K562 (cell line): ENCODE measurements around the gene PBX1. TPM values are rescaled to one million over a fixed set of nuclear protein-coding genes. Genes with fewer than 3 reads are reported as not detected.

Source experiments
- ATAC-seq: fragments of 200-7000 bp; cut with Tn5 transposase; 3 replicates; pipeline ENCODE4 v1.9.1; 2020; ENCODE audit warnings: moderate library complexity
- BruUV-seq: library from RNA; stranded (reverse); fragments of 400-500 nt; replicated peaks from 2 replicates; lab custom pipeline; 2021; lab: Mats Ljungman, UMichigan
- CTCF ChIA-PET: fragments of 300-600 bp; formaldehyde crosslinking; extraction: SDS; loops from one replicate; lab custom pipeline; 2021; ENCODE audit warnings: low intra/inter-chr PET ratio; lab: Yijun Ruan, JAX
- POLR2A ChIA-PET: fragments of 300-600, 350-650 bp; sonication (Branson Sonifier 250); formaldehyde crosslinking; extraction: SDS; loops from one replicate; lab custom pipeline; 2021; ENCODE audit warnings: antibody characterized with exemption, inconsistent platforms; lab: Yijun Ruan, JAX
- DNase-seq, 4 experiments: peaks; one replicate each; pipeline versions ENCODE4 v3.0.0 to v3.0.0-alpha.2; 2011 to 2018; ENCODE audit warnings: low spot score in 3 of 4, mixed read lengths in 3 of 4; ENCODE audit errors: extremely low read depth in 1 of 4
- FAIRE-seq: peaks from 2 replicates; lab custom pipeline; 2011; peaks lifted over from hg19 to GRCh38; lab: Jason Lieb, UNC
- H2AFZ ChIP-seq: 2 replicates; pipeline ENCODE4 v1.6.0; 2011; ENCODE audit warnings: low read depth, low read length, control low read depth, inconsistent platforms
- H3K27ac ChIP-seq: fragments of 200-600 bp; 3 replicates; pipeline ENCODE4 v1.8.0; 2011; ENCODE audit warnings: low read depth, mild to moderate bottlenecking, control low read depth, inconsistent platforms, low read length, moderate library complexity, mixed read lengths; ENCODE audit errors: extremely low read depth
- H3K27me3 ChIP-seq, 2 experiments: fragments of 300-600 bp in 1 of 2; 2 replicates in 1 of 2; 3 replicates in 1 of 2; pipeline versions ENCODE4 v1.6.0 to v1.8.0; 2011; ENCODE audit warnings: inconsistent platforms in 2 of 2, low read length in 2 of 2, mild to moderate bottlenecking in 1 of 2, mixed read lengths in 1 of 2, moderate library complexity in 1 of 2; ENCODE audit not compliant: control insufficient read depth in 2 of 2, insufficient read depth in 2 of 2
- H3K36me3 ChIP-seq: fragments of 300-600 bp; 3 replicates; pipeline ENCODE4 v1.8.0; 2011; ENCODE audit warnings: mild to moderate bottlenecking, low read length, inconsistent platforms; ENCODE audit not compliant: control insufficient read depth, insufficient read depth
- H3K4me1 ChIP-seq, 2 experiments: fragments of 200-600 bp in 1 of 2; replicated peaks in 1 of 2; 2 replicates in 1 of 2; 3 replicates in 1 of 2; pipeline versions ENCODE4 v1.5.1 to v1.8.0; 2011; ENCODE audit warnings: inconsistent platforms in 2 of 2, low read length in 2 of 2, mild to moderate bottlenecking in 1 of 2, mixed read lengths in 1 of 2, moderate library complexity in 1 of 2; ENCODE audit not compliant: control insufficient read depth in 2 of 2, insufficient read depth in 2 of 2
- H3K4me2 ChIP-seq: 2 replicates; pipeline ENCODE4 v1.6.1; 2011; ENCODE audit warnings: low read length, control low read depth, inconsistent platforms, mixed read lengths; ENCODE audit not compliant: insufficient read depth
- H3K4me3 ChIP-seq: fragments of 200-600 bp; sonication (generic), shearing (Covaris generic); 2 replicates; pipeline ENCODE4 v1.5.1; 2016; ENCODE audit warnings: control low read depth, inconsistent platforms
- H3K79me2 ChIP-seq: fragments of 200-600 bp; 3 replicates; pipeline ENCODE4 v1.8.0; 2011; ENCODE audit warnings: low read length, inconsistent platforms; ENCODE audit not compliant: control insufficient read depth, insufficient read depth
- H3K9ac ChIP-seq, 2 experiments: 2 replicates each; pipeline versions ENCODE4 v1.6.0 to v1.6.1; 2011; ENCODE audit warnings: low read depth in 2 of 2, low read length in 2 of 2, control low read depth in 1 of 2, inconsistent platforms in 1 of 2, mild to moderate bottlenecking in 1 of 2, mixed read lengths in 1 of 2; ENCODE audit not compliant: insufficient read depth in 1 of 2
- H3K9me1 ChIP-seq: one replicate; pipeline ENCODE4 v1.6.0; 2011; ENCODE audit warnings: inconsistent platforms, mild to moderate bottlenecking, low read length, moderate library complexity; ENCODE audit not compliant: control insufficient read depth, insufficient read depth
- H3K9me3 ChIP-seq: replicated peaks from 2 replicates; pipeline ENCODE4 v1.5.1; 2011; ENCODE audit warnings: low read depth, low read length, inconsistent platforms; ENCODE audit not compliant: control insufficient read depth, insufficient read depth
- H4K20me1 ChIP-seq: replicated peaks from 2 replicates; pipeline ENCODE4 v1.6.1; 2011; ENCODE audit warnings: low read length, inconsistent platforms, mixed read lengths; ENCODE audit not compliant: control insufficient read depth, insufficient read depth
- BRD9 ChIP-seq: fragments of 450-650 bp; IDR thresholded peaks from 2 replicates; pipeline ENCODE4 v1.6.1; 2018; ENCODE audit warnings: low read depth; ENCODE audit not compliant: partially characterized antibody
- C11orf30 ChIP-seq: fragments of 450-650 bp; IDR thresholded peaks from 2 replicates; pipeline ENCODE4 v1.6.1; 2016; ENCODE audit warnings: low read depth, mild to moderate bottlenecking
- EGR1 ChIP-seq: fragments of 450-650 bp; conservative IDR thresholded peaks from 2 replicates; pipeline ENCODE4 v1.6.1; 2017; ENCODE audit warnings: mild to moderate bottlenecking
- ILF3 ChIP-seq: fragments of 450-650 bp; IDR thresholded peaks from 2 replicates; pipeline ENCODE4 v1.6.1; 2018; ENCODE audit warnings: antibody characterized with exemption, mild to moderate bottlenecking, moderate library complexity, borderline replicate concordance
- KDM5B ChIP-seq: fragments of 200-600 bp; sonication (generic); IDR thresholded peaks from 2 replicates; pipeline ENCODE4 v1.6.1; 2012; ENCODE audit warnings: low read depth, mild to moderate bottlenecking, moderate library complexity, low read length, control low read depth, inconsistent platforms; ENCODE audit not compliant: insufficient replicate concordance
- L3MBTL2 ChIP-seq: fragments of 450-650 bp; IDR thresholded peaks from 2 replicates; pipeline ENCODE4 v1.6.1; 2016; ENCODE audit warnings: mild to moderate bottlenecking, moderate library complexity
- POLR2AphosphoS5 ChIP-seq: IDR thresholded peaks from 2 replicates; pipeline ENCODE4 v1.6.1; 2011; ENCODE audit warnings: mild to moderate bottlenecking, low read depth, low read length, moderate library complexity; ENCODE audit not compliant: control insufficient read depth, insufficient read depth
- SAP30 ChIP-seq: fragments of 200-600 bp; sonication (generic); IDR thresholded peaks from 2 replicates; pipeline ENCODE4 v1.6.1; 2012; ENCODE audit warnings: borderline replicate concordance, low read depth, mild to moderate bottlenecking, moderate library complexity, low read length, control low read depth, inconsistent platforms; ENCODE audit not compliant: insufficient read depth, poor library complexity, severe bottlenecking
- XRCC3 ChIP-seq: fragments of 450-650 bp; IDR thresholded peaks from 2 replicates; pipeline ENCODE4 v1.6.1; 2017; ENCODE audit warnings: mild to moderate bottlenecking, moderate library complexity
- ZFX ChIP-seq: sonication (generic); formaldehyde crosslinking; IDR thresholded peaks from 2 replicates; pipeline ENCODE4 v1.8.0; 2022; ENCODE audit warnings: mild to moderate bottlenecking, missing genetic modification reagents, moderate library complexity
- WGBS: fragments of 100-300 bp; shearing (Covaris generic); methylation state at CpG from one replicate; pipeline ENCODE4 v1.1.6; 2016; ENCODE audit warnings: low coverage, mixed read lengths; ENCODE audit not compliant: insufficient coverage; ENCODE audit errors: missing lambda C conversion rate; 5-methylcytosine and 5-hydroxymethylcytosine counted together
- in situ Hi-C: fragments of 300-500 bp; cut with MboI; formaldehyde crosslinking; loops from 4 replicates; pipeline ENCODE4 v1.15.0; 2018; ENCODE audit warnings: inconsistent platforms, mixed read lengths
- intact Hi-C: fragments of 100-400 bp; cut with micrococcal nuclease; formaldehyde crosslinking; loops from 2 replicates; pipeline ENCODE4 v1.14.2; 2022
- polyA plus RNA-seq, 8 experiments: library from polyadenylated mRNA; depleted of rRNA in 4 of 8; stranded (reverse) in 5 of 8; unstranded in 3 of 8; fragments of >200 nt; fragmentation: Nextera tagmentation in 2 of 8; fragmentation: Illumina TruSeq in 1 of 8; extraction: Ambion mirVana in 2 of 8; extraction: Trizol in 1 of 8; gene quantifications; 2 replicates each; pipeline versions ENCODE4 v1.2.1 to v1.2.3, GENCODE V29; 2011 to 2014; ENCODE audit warnings: inconsistent platforms in 1 of 8, missing spikeins in 1 of 8
- total RNA-seq, 7 experiments: library from RNA; depleted of rRNA in 6 of 7; stranded (reverse); fragments of >200 nt in 6 of 7; fragmentation: Illumina TruSeq in 2 of 7; extraction: Trizol in 2 of 7; gene quantifications; 2 replicates each; pipeline versions ENCODE4 v1.2.1 to v1.2.3, GENCODE V29; 2011 to 2021; ENCODE audit warnings: low replicate concordance in 1 of 7
- TF ChIP-seq, protein P1 (sequence below): fragments of 450-650 bp; formaldehyde crosslinking; IDR thresholded peaks from 2 replicates; pipeline ENCODE4 v1.4.0; 2020; ENCODE audit warnings: mild to moderate bottlenecking
- TF ChIP-seq, protein P2 (sequence below): IDR thresholded peaks from 2 replicates; pipeline ENCODE4 v1.6.1; 2012; ENCODE audit warnings: low read depth, low read length, improper control_type of control experiment, borderline replicate concordance

PBX1 gene
- total and polyA plus RNA-seq, 9 of the 15 experiments (the other 6 are each of a cell fraction or from before 2014, with no cell fraction given): 0.03 to 0.62 (median 0.17) TPM

DNA sequence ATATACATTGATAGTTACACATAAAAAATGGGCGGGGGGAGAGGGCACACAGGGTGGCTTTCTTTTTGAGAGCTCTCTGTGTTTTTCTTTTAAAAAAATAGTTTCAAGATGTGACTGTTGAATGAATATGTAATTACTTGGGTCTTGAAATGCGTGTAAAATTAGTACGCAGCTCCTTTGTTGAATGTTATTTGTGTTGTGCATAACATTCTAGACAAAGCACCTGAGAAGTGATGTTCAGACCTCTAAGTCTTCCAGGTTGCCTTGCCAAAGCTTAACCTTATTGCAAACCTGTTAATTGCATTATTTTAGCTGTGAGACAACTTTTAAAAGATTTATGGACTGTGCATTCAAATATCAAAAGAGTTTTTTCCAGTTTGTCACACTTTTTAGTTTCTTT is 5.4 kb downstream of the PBX1 start:
- BruUV-seq: no TSS peak
- ATAC-seq (no peak), DNase-seq (no peak), FAIRE-seq (no peak)
- Histone ChIP-seq H3K9ac (no peak overlapping the region), H4K20me1 (no peaks in the 10 kb centered on the region), H3K9me3 (no peaks in the 10 kb centered on the region), H3K4me2 (no peak overlapping the region), H3K36me3 (no peaks in the 10 kb centered on the region), H3K4me1 (no peaks in the 10 kb centered on the region; a peak in 1 of 5 replicates), H3K27me3 (no peaks in the 10 kb centered on the region), H3K79me2 (no peaks in the 10 kb centered on the region), H2AFZ (no peak overlapping the region), H3K27ac (no peak overlapping the region), H3K4me3 (no peak overlapping the region), H3K9me1 (no peaks in the 10 kb centered on the region)
- POLR2A ChIA-PET: no interaction called here
- CTCF ChIA-PET: no interaction called here
- TF ChIP-seq SAP30 (no peak), POLR2AphosphoS5 (no peak), EGR1 (no peak), ILF3 (no peak), L3MBTL2 (no peak)
- WGBS: 0% methylated on average over 3 of the region's 3 CpGs
- in situ Hi-C loops: no loop called here
- intact Hi-C loops: no loop called here

DNA sequence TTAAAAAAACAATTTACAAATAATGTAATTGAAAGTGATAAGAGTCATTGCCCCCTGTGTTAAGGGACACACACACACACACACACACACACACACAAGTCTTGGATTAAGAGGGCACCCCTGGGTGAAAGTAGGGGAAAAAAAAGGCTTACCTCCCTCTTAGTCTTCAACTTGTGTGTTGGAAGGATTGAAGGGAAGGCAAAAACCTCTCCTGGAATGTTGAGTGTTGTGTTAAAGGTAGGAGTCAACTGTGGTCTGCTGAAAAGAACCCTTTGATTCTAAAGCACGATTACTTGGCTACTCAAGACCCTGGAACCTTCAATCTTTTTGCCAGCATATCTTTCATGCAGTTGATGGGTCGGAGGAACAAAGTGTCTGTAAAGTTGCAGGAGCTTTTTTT is 6.4 kb downstream of the PBX1 start:
- H3K9ac ChIP-seq: no peak overlapping the region
- H3K4me3 ChIP-seq: no peak overlapping the region
- H4K20me1 ChIP-seq: no peaks in the 10 kb centered on the region
- 3% methylated on average over 2 of the region's 2 CpGs for WGBS
- no peaks in the 10 kb centered on the region for H3K9me1 ChIP-seq
- no peaks in the 10 kb centered on the region for H3K4me1 ChIP-seq
- no peak overlapping the region for H3K4me2 ChIP-seq
- no peak overlapping the region for H2AFZ ChIP-seq
- H3K79me2 ChIP-seq: no peaks in the 10 kb centered on the region
- no peak for ATAC-seq
- FAIRE-seq: no peak
- no peaks in the 10 kb centered on the region for H3K36me3 ChIP-seq
- CTCF ChIA-PET: no interaction called here
- no peak for DNase-seq
- H3K9me3 ChIP-seq: no peaks in the 10 kb centered on the region
- no peak overlapping the region for H3K27ac ChIP-seq
- in situ Hi-C loops: no loop called here
- H3K27me3 ChIP-seq: no peaks in the 10 kb centered on the region
- TF ChIP-seq, protein P1, sequence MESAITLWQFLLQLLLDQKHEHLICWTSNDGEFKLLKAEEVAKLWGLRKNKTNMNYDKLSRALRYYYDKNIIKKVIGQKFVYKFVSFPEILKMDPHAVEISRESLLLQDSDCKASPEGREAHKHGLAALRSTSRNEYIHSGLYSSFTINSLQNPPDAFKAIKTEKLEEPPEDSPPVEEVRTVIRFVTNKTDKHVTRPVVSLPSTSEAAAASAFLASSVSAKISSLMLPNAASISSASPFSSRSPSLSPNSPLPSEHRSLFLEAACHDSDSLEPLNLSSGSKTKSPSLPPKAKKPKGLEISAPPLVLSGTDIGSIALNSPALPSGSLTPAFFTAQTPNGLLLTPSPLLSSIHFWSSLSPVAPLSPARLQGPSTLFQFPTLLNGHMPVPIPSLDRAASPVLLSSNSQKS: no peak
- TF ChIP-seq, protein P2, sequence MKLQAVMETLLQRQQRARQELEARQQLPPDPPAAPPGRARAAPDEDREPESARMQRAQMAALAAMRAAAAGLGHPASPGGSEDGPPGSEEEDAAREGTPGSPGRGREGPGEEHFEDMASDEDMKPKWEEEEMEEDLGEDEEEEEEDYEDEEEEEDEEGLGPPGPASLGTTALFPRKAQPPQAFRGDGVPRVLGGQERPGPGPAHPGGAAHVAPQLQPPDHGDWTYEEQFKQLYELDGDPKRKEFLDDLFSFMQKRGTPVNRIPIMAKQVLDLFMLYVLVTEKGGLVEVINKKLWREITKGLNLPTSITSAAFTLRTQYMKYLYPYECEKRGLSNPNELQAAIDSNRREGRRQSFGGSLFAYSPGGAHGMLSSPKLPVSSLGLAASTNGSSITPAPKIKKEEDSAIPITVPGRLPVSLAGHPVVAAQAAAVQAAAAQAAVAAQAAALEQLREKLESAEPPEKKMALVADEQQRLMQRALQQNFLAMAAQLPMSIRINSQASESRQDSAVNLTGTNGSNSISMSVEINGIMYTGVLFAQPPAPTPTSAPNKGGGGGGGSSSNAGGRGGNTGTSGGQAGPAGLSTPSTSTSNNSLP: no peak
- TF ChIP-seq KDM5B: no peak
- no peak for TF ChIP-seq XRCC3
- no peak for TF ChIP-seq BRD9
- no peak for TF ChIP-seq ZFX (CRISPR knock-in tag)
- TF ChIP-seq C11orf30: no peak
- TF ChIP-seq, all 486 proteins: peak for 0
- POLR2A ChIA-PET: no interaction called here
- BruUV-seq: no TSS peak
- intact Hi-C loops: no loop called here
